Spleen (tissue), 7 donors: ENCODE data around the gene POU2F1.

ENCODE experiments used
- POLR2A ChIP-seq, 3 donors: fragments of 450-650 bp; IDR thresholded peaks; one replicate each; pipeline ENCODE4 v1.5.1; 2017; ENCODE audit warnings: antibody characterized with exemption in 3 of 3, mild to moderate bottlenecking in 1 of 3
- POLR2AphosphoS5 ChIP-seq, 3 donors: sonication (generic); formaldehyde crosslinking; IDR thresholded peaks; one replicate each; pipeline ENCODE4 v1.5.1; 2017; ENCODE audit warnings: antibody characterized with exemption in 3 of 3
- TF ChIP-seq, protein P1 (sequence below), 11 experiments: fragments of 200-600 bp in 7 of 11; fragments of 450-650 bp in 4 of 11; sonication (generic) in 4 of 11; IDR thresholded peaks in 8 of 11; conservative IDR thresholded peaks in 3 of 11; 1 replicate in 7 of 11; 2 replicates in 4 of 11; pipeline versions ENCODE4 v1.4.0 to v1.8.0; 2016 to 2021; ENCODE audit warnings: antibody characterized with exemption in 11 of 11, inconsistent platforms in 4 of 11, mild to moderate bottlenecking in 1 of 11
- donor health status: DM: no; HTN: no; CAD: no; lungs with moderate emphysema.
- donor health status: DM: no; HTN: no; CAD: no.
- donor health status: DM: no; HTN: no; CAD: no.

DNA sequence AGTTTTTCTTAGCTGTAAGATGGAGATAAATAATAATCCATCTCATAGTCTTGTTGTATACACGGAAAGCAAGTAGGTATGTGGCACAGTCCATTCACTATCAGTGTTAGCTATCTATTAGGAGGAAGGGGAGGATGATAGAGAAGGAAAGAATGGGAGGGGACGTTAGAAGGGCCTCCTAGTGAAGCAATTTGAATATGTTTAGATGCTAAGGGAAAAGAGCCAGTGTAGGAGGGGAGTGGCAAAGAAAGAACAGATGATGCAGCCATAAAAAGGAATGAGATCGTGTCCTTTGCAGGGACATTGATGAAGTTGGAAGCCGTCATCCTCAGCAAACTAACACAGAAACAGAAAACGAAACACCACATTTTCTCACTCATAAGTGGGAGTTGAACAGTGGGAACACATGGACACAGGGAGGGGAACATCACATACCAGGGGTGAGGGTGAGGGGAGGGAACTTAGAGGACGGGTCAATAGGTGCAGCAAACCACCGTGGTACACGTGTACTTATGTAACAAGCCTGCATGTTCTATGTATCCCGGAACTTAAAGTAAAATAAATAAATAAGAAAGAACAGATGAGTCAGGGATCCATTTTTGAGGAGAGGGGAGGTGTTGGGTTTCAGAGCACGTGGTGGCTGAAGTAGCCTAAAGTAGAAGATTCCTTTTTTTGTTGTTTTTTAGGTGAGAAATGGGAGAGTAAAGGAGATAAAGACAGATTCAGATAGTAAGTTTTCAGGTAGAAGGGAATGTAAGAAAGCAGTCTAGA, 124.1 kb downstream of the POU2F1 start:
- TF ChIP-seq, protein P1, sequence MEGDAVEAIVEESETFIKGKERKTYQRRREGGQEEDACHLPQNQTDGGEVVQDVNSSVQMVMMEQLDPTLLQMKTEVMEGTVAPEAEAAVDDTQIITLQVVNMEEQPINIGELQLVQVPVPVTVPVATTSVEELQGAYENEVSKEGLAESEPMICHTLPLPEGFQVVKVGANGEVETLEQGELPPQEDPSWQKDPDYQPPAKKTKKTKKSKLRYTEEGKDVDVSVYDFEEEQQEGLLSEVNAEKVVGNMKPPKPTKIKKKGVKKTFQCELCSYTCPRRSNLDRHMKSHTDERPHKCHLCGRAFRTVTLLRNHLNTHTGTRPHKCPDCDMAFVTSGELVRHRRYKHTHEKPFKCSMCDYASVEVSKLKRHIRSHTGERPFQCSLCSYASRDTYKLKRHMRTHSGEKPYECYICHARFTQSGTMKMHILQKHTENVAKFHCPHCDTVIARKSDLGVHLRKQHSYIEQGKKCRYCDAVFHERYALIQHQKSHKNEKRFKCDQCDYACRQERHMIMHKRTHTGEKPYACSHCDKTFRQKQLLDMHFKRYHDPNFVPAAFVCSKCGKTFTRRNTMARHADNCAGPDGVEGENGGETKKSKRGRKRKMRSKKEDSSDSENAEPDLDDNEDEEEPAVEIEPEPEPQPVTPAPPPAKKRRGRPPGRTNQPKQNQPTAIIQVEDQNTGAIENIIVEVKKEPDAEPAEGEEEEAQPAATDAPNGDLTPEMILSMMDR (IDR thresholded peaks at IDR 0.05 in 8 of 11, conservative IDR thresholded peaks at IDR 0.05 in 3 of 11): no peak
- no peak for TF ChIP-seq POLR2AphosphoS5 (IDR thresholded peaks at IDR 0.05)
- TF ChIP-seq POLR2A (IDR thresholded peaks at IDR 0.05): no peak
